Neural cell (in vitro differentiated cells): Measurements from ENCODE around the gene DGKB. TPM values are rescaled to one million over a fixed set of nuclear protein-coding genes. Genes with fewer than 3 reads are reported as not detected.

Experiments used
- H2AFZ ChIP-seq: fragments of 200-600, 300-800 bp; sonication (generic), shearing (Covaris generic); 2 replicates; pipeline ENCODE4 v1.6.0; 2014; ENCODE audit warnings: low read depth, mild to moderate bottlenecking, antibody characterized with exemption, low read length, moderate library complexity
- H3F3A ChIP-seq: fragments of 200-600 bp; shearing (Covaris generic); 2 replicates; pipeline ENCODE4 v1.6.1; 2016; ENCODE audit warnings: mild to moderate bottlenecking, moderate library complexity, mixed read lengths, antibody characterized with exemption, low read length; ENCODE audit not compliant: insufficient read depth, poor library complexity, severe bottlenecking
- H3K27ac ChIP-seq: fragments of 200-600, 300-800 bp; sonication (generic), shearing (Covaris generic); 2 replicates; pipeline ENCODE4 v1.5.1; 2014; ENCODE audit warnings: mild to moderate bottlenecking, low read length, moderate library complexity
- H3K27me3 ChIP-seq: fragments of 300-800, 200-600 bp; sonication (generic), shearing (Covaris generic); 2 replicates; pipeline ENCODE4 v1.6.0; 2014; ENCODE audit warnings: mild to moderate bottlenecking, low read depth, low read length, moderate library complexity; ENCODE audit not compliant: insufficient read depth
- H3K36me3 ChIP-seq: fragments of 300-800, 200-600 bp; sonication (generic), shearing (Covaris generic); 2 replicates; pipeline ENCODE4 v1.5.1; 2014; ENCODE audit warnings: mild to moderate bottlenecking, antibody characterized with exemption, low read length, moderate library complexity; ENCODE audit not compliant: insufficient read depth
- H3K4me2 ChIP-seq: fragments of 300-800, 200-600 bp; sonication (generic), shearing (Covaris generic); 2 replicates; pipeline ENCODE4 v1.6.0; 2014; ENCODE audit warnings: mild to moderate bottlenecking, low read length
- H3K4me3 ChIP-seq: fragments of 300-800, 200-600 bp; sonication (generic), shearing (Covaris generic); 2 replicates; pipeline ENCODE4 v1.5.1; 2014; ENCODE audit warnings: mild to moderate bottlenecking, low read length, moderate library complexity
- H3K79me2 ChIP-seq: fragments of 200-600 bp; shearing (Covaris generic); replicated peaks from 2 replicates; pipeline ENCODE4 v1.6.0; 2014; ENCODE audit warnings: mild to moderate bottlenecking, low read length, moderate library complexity; ENCODE audit not compliant: insufficient read depth
- H3K9ac ChIP-seq: fragments of 300-800, 200-600 bp; sonication (generic), shearing (Covaris generic); 2 replicates; pipeline ENCODE4 v1.6.1; 2016; ENCODE audit warnings: mild to moderate bottlenecking, low read length, mixed read lengths
- H3K9me2 ChIP-seq: fragments of 200-600 bp; shearing (Covaris generic); 2 replicates; pipeline ENCODE4 v1.6.1; 2016; ENCODE audit warnings: mild to moderate bottlenecking, low read length, mixed read lengths; ENCODE audit not compliant: insufficient read depth
- H3K9me3 ChIP-seq: fragments of 200-600, 300-800 bp; sonication (generic), shearing (Covaris generic); 2 replicates; pipeline ENCODE4 v1.6.1; 2016; ENCODE audit warnings: mild to moderate bottlenecking, mixed run types, low read length, moderate library complexity, mixed read lengths
- H4K20me1 ChIP-seq: fragments of 200-600 bp; shearing (Covaris generic); 2 replicates; pipeline ENCODE4 v1.6.1; 2016; ENCODE audit warnings: mild to moderate bottlenecking, mixed run types; ENCODE audit not compliant: insufficient read depth
- EP300 ChIP-seq: fragments of 450-650 bp; conservative IDR thresholded peaks from 2 replicates; pipeline ENCODE4 v1.6.1; 2014; ENCODE audit warnings: antibody characterized with exemption, mild to moderate bottlenecking, moderate library complexity; ENCODE audit not compliant: poor library complexity, severe bottlenecking
- EZH2 ChIP-seq: fragments of 200-600, 300-800 bp; shearing (Covaris generic), sonication (generic); IDR thresholded peaks from 2 replicates; pipeline ENCODE4 v1.6.1; 2014; ENCODE audit warnings: antibody characterized with exemption, low read length, borderline replicate concordance, mild to moderate bottlenecking; ENCODE audit not compliant: insufficient read depth, poor library complexity, severe bottlenecking
- MXI1 ChIP-seq: fragments of 450-650 bp; conservative IDR thresholded peaks from 2 replicates; pipeline ENCODE4 v1.6.1; 2014; ENCODE audit warnings: antibody characterized with exemption, mild to moderate bottlenecking; ENCODE audit not compliant: poor library complexity, severe bottlenecking
- POLR2AphosphoS5 ChIP-seq: IDR thresholded peaks from 2 replicates; pipeline ENCODE4 v1.6.1; 2012
- RAD21 ChIP-seq: fragments of 450-650 bp; conservative IDR thresholded peaks from 2 replicates; pipeline ENCODE4 v1.6.1; 2014; ENCODE audit warnings: antibody characterized with exemption, mild to moderate bottlenecking, moderate library complexity
- SMC3 ChIP-seq: fragments of 450-650 bp; conservative IDR thresholded peaks from 2 replicates; pipeline ENCODE4 v1.6.1; 2014; ENCODE audit warnings: antibody characterized with exemption, mild to moderate bottlenecking, moderate library complexity; ENCODE audit not compliant: poor library complexity
- TAF1 ChIP-seq: IDR thresholded peaks from 2 replicates; pipeline ENCODE4 v1.6.1; 2012; ENCODE audit warnings: low read depth
- polyA plus RNA-seq: library from polyadenylated mRNA; depleted of rRNA; stranded (reverse); fragments of >200 nt; gene quantifications from 2 replicates; pipeline ENCODE4 v1.2.3, GENCODE V29; 2014
- TF ChIP-seq, protein P1 (sequence below): IDR thresholded peaks from 2 replicates; pipeline ENCODE4 v1.6.1; 2012; ENCODE audit warnings: borderline replicate concordance
- TF ChIP-seq, protein P2 (sequence below): fragments of 450-650 bp; IDR thresholded peaks from 2 replicates; pipeline ENCODE4 v1.5.1; 2014; ENCODE audit warnings: antibody characterized with exemption, mild to moderate bottlenecking, moderate library complexity; ENCODE audit not compliant: poor library complexity, severe bottlenecking

Gene DGKB
- polyA plus RNA-seq, 1 donor from 2014 or later, result 0.20 TPM

DNA sequence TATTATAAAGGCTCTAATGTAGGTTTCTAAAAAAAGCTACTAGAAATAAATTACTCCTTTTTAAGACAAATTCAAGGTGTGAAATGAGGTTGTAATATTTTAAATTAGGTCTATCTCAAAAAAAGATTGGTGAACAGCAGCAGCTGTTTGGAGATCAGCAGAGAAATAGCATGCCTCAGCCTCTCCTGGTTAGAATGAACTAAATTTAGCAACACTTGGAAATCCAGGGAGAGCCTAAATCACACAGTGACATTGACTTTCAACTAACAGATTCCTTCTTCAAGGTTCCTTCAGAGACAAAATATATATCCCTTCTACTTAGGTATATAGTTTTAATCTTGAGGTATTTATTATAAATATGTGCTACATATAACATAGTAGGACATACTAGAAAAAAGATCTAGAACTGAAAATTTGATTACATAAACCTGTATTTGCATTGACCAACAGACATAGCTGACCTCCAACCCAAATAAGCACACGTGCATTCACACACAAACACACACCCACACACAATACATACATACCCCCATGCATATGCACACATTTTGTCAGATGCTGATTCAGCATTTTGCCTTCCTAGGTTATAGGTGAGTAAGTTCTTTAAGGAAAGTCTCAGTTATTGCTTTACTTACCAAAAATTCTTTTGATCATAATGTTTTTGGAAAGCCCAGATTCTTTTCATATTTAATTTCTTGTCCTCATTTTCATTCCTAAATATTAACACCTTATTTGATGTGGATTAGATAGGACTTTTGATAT lies 47.3 kb downstream of the DGKB start:
- Histone ChIP-seq H2AFZ (no peak overlapping the region), H3K9ac (no peak overlapping the region), H3F3A (peaks cover 3% of the 10 kb centered on the region), H3K9me2 (no peaks in the 10 kb centered on the region), H3K27me3 (no peaks in the 10 kb centered on the region), H3K79me2 (no peaks in the 10 kb centered on the region), H3K27ac (no peak overlapping the region), H4K20me1 (no peaks in the 10 kb centered on the region), H3K9me3 (no peaks in the 10 kb centered on the region), H3K4me3 (no peak overlapping the region), H3K36me3 (no peaks in the 10 kb centered on the region), H3K4me2 (no peak overlapping the region)
- TF ChIP-seq EP300 (no peak), POLR2AphosphoS5 (no peak)

DNA sequence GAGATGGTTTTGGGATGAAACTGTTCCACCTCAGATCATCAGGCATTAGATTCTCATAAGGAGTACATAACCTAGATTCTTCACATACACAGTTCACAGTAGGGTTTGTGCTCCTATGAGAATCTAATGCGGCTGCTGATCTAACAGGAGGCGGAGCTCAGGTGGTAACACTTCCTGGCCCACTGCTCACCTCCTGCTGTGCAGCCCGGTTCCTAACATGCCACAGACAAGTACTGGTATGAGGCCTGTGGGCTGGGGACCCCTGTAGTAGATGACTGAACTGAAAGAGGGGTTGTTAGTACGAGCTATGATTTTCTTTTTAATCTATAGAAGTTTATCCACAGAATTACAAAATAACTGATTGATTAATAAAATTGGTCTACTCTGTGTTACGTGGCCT lies 48.1 kb downstream of the DGKB start:
- Histone ChIP-seq H2AFZ (no peak overlapping the region), H3K27ac (no peak overlapping the region), H4K20me1 (no peaks in the 10 kb centered on the region), H3F3A (peaks cover 3% of the 10 kb centered on the region), H3K4me3 (no peak overlapping the region), H3K9me3 (no peaks in the 10 kb centered on the region), H3K27me3 (no peaks in the 10 kb centered on the region), H3K9me2 (no peaks in the 10 kb centered on the region), H3K79me2 (no peaks in the 10 kb centered on the region), H3K4me2 (no peak overlapping the region), H3K36me3 (no peaks in the 10 kb centered on the region), H3K9ac (no peak overlapping the region)
- no peak for TF ChIP-seq EP300
- no peak for TF ChIP-seq SMC3
- TF ChIP-seq RAD21, result no peak
- TF ChIP-seq POLR2AphosphoS5, result no peak
- no peak for TF ChIP-seq EZH2
- no peak for TF ChIP-seq MXI1
- TF ChIP-seq, protein P1, sequence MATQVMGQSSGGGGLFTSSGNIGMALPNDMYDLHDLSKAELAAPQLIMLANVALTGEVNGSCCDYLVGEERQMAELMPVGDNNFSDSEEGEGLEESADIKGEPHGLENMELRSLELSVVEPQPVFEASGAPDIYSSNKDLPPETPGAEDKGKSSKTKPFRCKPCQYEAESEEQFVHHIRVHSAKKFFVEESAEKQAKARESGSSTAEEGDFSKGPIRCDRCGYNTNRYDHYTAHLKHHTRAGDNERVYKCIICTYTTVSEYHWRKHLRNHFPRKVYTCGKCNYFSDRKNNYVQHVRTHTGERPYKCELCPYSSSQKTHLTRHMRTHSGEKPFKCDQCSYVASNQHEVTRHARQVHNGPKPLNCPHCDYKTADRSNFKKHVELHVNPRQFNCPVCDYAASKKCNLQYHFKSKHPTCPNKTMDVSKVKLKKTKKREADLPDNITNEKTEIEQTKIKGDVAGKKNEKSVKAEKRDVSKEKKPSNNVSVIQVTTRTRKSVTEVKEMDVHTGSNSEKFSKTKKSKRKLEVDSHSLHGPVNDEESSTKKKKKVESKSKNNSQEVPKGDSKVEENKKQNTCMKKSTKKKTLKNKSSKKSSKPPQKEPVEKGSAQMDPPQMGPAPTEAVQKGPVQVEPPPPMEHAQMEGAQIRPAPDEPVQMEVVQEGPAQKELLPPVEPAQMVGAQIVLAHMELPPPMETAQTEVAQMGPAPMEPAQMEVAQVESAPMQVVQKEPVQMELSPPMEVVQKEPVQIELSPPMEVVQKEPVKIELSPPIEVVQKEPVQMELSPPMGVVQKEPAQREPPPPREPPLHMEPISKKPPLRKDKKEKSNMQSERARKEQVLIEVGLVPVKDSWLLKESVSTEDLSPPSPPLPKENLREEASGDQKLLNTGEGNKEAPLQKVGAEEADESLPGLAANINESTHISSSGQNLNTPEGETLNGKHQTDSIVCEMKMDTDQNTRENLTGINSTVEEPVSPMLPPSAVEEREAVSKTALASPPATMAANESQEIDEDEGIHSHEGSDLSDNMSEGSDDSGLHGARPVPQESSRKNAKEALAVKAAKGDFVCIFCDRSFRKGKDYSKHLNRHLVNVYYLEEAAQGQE, result no peak
- TF ChIP-seq TAF1, result no peak
- TF ChIP-seq, protein P2, sequence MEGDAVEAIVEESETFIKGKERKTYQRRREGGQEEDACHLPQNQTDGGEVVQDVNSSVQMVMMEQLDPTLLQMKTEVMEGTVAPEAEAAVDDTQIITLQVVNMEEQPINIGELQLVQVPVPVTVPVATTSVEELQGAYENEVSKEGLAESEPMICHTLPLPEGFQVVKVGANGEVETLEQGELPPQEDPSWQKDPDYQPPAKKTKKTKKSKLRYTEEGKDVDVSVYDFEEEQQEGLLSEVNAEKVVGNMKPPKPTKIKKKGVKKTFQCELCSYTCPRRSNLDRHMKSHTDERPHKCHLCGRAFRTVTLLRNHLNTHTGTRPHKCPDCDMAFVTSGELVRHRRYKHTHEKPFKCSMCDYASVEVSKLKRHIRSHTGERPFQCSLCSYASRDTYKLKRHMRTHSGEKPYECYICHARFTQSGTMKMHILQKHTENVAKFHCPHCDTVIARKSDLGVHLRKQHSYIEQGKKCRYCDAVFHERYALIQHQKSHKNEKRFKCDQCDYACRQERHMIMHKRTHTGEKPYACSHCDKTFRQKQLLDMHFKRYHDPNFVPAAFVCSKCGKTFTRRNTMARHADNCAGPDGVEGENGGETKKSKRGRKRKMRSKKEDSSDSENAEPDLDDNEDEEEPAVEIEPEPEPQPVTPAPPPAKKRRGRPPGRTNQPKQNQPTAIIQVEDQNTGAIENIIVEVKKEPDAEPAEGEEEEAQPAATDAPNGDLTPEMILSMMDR, result no peak
